ENCODE data around the gene ST6GALNAC2. TPM values are rescaled to one million over a fixed set of nuclear protein-coding genes. Genes with fewer than 3 reads are reported as not detected.
A peak's percentile ranks its signal among the peaks of the same experiment; 100 is the strongest.

Gene ST6GALNAC2
- total RNA-seq, 1 experiment from 2014 or later = 23.0 TPM

DNA sequence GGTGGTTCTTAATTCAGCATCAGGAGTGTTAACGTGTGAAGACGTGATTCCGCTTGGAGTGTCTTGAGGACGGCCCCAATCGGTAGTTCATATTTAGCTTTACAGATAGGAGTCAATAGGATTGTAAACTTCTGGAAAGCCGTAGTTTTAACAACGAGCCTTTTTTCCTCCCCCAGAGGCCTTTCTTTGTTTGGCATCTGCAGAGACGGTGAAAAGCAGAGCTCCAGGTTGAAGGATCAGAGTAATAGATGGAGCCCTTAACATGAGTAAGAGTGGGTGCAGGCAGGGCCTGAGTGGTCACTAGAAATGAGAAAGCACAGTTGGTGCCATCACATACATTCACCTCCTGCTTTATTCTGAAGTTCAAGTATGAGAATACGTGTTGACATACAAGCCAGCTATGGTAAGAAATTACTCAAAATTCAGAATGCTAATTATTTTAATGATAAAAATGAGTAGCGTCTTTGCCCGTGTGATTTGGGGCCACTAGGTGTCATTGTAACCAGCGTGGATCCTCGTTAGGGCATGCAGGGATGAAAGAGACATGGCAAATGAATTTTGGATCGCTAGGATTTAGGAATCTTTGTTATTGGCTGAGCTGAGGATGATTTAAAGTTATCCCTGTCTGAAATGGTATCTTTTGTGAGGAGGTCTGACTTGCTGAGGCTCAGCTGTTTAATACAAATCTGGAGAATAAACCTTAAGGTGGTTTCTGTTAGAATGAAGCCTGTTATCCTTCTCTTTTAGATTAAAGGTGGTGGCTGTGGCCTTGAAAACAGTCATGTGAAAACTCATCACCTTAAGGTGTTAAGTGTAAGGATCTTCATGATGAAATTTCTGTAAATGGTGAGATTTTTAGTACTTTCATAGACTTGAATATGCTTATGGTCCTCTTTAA, 27.2 kb downstream of the ST6GALNAC2 start:
- in situ Hi-C loops (cut with HindIII; ENCODE audit: low pct_unique_long_range_greater_than_20kb, low sequenced_read_pairs) (no loop called here), intact Hi-C loops (cut with micrococcal nuclease; ENCODE audit: unreplicated experiment) (no loop called here)
- TF ChIP-seq, protein P1, sequence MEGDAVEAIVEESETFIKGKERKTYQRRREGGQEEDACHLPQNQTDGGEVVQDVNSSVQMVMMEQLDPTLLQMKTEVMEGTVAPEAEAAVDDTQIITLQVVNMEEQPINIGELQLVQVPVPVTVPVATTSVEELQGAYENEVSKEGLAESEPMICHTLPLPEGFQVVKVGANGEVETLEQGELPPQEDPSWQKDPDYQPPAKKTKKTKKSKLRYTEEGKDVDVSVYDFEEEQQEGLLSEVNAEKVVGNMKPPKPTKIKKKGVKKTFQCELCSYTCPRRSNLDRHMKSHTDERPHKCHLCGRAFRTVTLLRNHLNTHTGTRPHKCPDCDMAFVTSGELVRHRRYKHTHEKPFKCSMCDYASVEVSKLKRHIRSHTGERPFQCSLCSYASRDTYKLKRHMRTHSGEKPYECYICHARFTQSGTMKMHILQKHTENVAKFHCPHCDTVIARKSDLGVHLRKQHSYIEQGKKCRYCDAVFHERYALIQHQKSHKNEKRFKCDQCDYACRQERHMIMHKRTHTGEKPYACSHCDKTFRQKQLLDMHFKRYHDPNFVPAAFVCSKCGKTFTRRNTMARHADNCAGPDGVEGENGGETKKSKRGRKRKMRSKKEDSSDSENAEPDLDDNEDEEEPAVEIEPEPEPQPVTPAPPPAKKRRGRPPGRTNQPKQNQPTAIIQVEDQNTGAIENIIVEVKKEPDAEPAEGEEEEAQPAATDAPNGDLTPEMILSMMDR (IDR thresholded peaks at IDR 0.05) = peak; percentile 75
- no peak for TF ChIP-seq TCF7L2 (IDR thresholded peaks at IDR 0.05; ENCODE audit: low read depth, low read length)
- ATAC-seq (no peak), DNase-seq (ENCODE audit: low read depth, low spot score) (no peak)
- ChIA-PET CTCF (interaction anchor here (1.4 to 1.9 kb wide), 2 partner anchors 65 to 123 kb away, joined by 3 to 9 read pairs; no protein-coding TSS in a partner anchor), POLR2A (interaction anchor here (1.0 kb wide), 1 partner anchor 8 kb away, joined by 8 read pairs; no protein-coding TSS in a partner anchor)
- peaks cover 55% of the 10 kb centered on the region for H3K4me1 ChIP-seq (ENCODE audit: control insufficient read depth, insufficient read depth, low read length)
- H3K9me3 ChIP-seq (ENCODE audit: control insufficient read depth, insufficient read depth, low read depth, low read length) = no peaks in the 10 kb centered on the region
- H3K27me3 ChIP-seq (ENCODE audit: control insufficient read depth, insufficient read depth, low read length) = no peaks in the 10 kb centered on the region
- H3K4me3 ChIP-seq (ENCODE audit: low read depth in 2 of 2, low read length in 2 of 2) = peak overlapping the region; percentile 83 to 93
- peak overlapping the region; percentile 99 for H3K27ac ChIP-seq (ENCODE audit: low read length)
- H3K36me3 ChIP-seq (ENCODE audit: control insufficient read depth, insufficient read depth, low read length) = peaks cover 16% of the 10 kb centered on the region
- no TSS peak for BruUV-seq (replicated peaks)

DNA sequence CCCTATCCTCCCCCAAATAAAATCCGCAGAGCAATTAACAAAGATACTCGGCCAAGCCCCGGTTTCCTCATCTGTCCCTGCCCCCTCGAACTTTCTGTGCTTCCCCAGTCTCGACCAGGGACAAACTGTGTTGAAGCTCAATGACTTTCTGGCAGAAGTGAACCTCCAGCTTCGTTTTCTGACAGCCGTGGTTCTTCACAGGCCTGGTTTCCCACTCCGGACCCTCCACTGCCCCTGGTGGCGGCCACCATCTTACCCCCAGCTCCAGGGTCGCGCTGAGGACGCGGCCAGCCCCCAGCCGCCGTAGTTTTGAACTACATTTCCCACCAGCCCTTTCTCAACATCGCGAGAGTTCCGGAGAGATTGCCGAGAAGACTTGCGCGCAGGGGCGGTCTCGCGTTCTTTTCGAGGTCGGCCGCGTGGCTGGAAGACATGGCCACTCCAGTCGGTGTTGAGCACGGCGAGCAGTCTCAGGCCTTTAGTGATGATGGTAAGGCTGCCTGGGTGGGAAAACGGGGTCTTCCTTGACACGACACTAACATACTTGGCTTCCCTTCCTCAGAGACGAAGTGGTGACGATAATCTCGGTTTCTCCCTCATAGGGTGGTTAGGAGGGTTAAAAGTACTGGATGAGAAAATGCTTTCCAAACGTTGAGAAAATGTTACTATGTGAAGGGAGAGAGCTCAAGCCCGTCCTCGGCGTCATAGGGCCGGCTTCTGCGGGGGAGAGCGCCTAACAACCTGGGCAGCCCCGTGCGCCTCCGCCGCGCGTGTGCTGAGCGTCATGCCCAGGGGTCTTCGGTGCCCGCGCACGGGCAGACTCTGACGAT, 28.1 kb downstream of the ST6GALNAC2 start:
- Histone ChIP-seq H3K27ac (ENCODE audit: low read length) (peak overlapping the region; percentile 99), H3K4me3 (ENCODE audit: low read depth in 2 of 2, low read length in 2 of 2) (peak overlapping the region; percentile 83 to 93), H3K9me3 (ENCODE audit: control insufficient read depth, insufficient read depth, low read depth, low read length) (no peaks in the 10 kb centered on the region), H3K36me3 (ENCODE audit: control insufficient read depth, insufficient read depth, low read length) (peaks cover 16% of the 10 kb centered on the region), H3K4me1 (ENCODE audit: control insufficient read depth, insufficient read depth, low read length) (peaks cover 56% of the 10 kb centered on the region), H3K27me3 (ENCODE audit: control insufficient read depth, insufficient read depth, low read length) (no peaks in the 10 kb centered on the region)
- intact Hi-C loops (cut with micrococcal nuclease; ENCODE audit: unreplicated experiment) = no loop called here
- DNase-seq (ENCODE audit: low read depth, low spot score) = peak; percentile 75
- POLR2A ChIA-PET = interaction anchor here (0.6 to 1.4 kb wide), 3 partner anchors 9 to 155 kb away, joined by 4 to 8 read pairs (median 5); partner anchors contain the start of gene ST6GALNAC2
- TF ChIP-seq, protein P1 (IDR thresholded peaks at IDR 0.05) = peak; percentile 78
- TF ChIP-seq POLR2AphosphoS5 (IDR thresholded peaks at IDR 0.05; ENCODE audit: low read depth, low read length) (peak; percentile 99), SIN3A (IDR thresholded peaks at IDR 0.05; ENCODE audit: borderline replicate concordance, insufficient read depth, low read depth, low read length) (peak; percentile 97; the same call in 1 of the 2 replicates), TCF7L2 (IDR thresholded peaks at IDR 0.05; ENCODE audit: low read depth, low read length) (no peak)
- TF ChIP-seq, protein P2, sequence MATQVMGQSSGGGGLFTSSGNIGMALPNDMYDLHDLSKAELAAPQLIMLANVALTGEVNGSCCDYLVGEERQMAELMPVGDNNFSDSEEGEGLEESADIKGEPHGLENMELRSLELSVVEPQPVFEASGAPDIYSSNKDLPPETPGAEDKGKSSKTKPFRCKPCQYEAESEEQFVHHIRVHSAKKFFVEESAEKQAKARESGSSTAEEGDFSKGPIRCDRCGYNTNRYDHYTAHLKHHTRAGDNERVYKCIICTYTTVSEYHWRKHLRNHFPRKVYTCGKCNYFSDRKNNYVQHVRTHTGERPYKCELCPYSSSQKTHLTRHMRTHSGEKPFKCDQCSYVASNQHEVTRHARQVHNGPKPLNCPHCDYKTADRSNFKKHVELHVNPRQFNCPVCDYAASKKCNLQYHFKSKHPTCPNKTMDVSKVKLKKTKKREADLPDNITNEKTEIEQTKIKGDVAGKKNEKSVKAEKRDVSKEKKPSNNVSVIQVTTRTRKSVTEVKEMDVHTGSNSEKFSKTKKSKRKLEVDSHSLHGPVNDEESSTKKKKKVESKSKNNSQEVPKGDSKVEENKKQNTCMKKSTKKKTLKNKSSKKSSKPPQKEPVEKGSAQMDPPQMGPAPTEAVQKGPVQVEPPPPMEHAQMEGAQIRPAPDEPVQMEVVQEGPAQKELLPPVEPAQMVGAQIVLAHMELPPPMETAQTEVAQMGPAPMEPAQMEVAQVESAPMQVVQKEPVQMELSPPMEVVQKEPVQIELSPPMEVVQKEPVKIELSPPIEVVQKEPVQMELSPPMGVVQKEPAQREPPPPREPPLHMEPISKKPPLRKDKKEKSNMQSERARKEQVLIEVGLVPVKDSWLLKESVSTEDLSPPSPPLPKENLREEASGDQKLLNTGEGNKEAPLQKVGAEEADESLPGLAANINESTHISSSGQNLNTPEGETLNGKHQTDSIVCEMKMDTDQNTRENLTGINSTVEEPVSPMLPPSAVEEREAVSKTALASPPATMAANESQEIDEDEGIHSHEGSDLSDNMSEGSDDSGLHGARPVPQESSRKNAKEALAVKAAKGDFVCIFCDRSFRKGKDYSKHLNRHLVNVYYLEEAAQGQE (IDR thresholded peaks at IDR 0.05; ENCODE audit: insufficient read depth in 1 of 2, low read depth in 2 of 2, low read length in 1 of 2) = peak in 1 of 2 experiments; percentile 45; a peak in 1 of 4 replicates
- CTCF ChIA-PET = interaction anchor here (0.6 to 1.9 kb wide), 7 partner anchors 9 to 155 kb away, joined by 3 to 9 read pairs (median 4); partner anchors contain the start of gene PRCD
- BruUV-seq (replicated peaks) = TSS peak; percentile 92
- peak; percentile 96 for ATAC-seq
- in situ Hi-C loops (cut with HindIII; ENCODE audit: low pct_unique_long_range_greater_than_20kb, low sequenced_read_pairs) = no loop called here

Measured in Panc1 (cell line).